DOHH2 (cell line): ENCODE results near the gene CCR8.

Source experiments
- CTCF ChIP-seq: fragments of 200-600 bp; sonication (generic); IDR thresholded peaks from one replicate; pipeline ENCODE4 v1.5.1; 2014; ENCODE audit warnings: antibody characterized with exemption, mild to moderate bottlenecking, low read depth, low read length; ENCODE audit not compliant: poor library complexity, severe bottlenecking
- EZH2phosphoT487 ChIP-seq: fragments of 200-600 bp; sonication (generic); IDR thresholded peaks from 2 replicates; pipeline ENCODE4 v1.6.1; 2017; ENCODE audit warnings: borderline replicate concordance, mild to moderate bottlenecking, antibody characterized with exemption, low read length, moderate library complexity, mixed read lengths

GRCh38 chr3:39323494-39323893, 6.0 kb upstream of the CCR8 start:
- TF ChIP-seq CTCF (no peak), EZH2phosphoT487 (no peak)
